Smooth muscle cell (in vitro differentiated cells): ENCODE data around the gene RFX7. TPM values are rescaled to one million over a fixed set of nuclear protein-coding genes. Genes with fewer than 3 reads are reported as not detected.
"Not testable (repeated sequence)": the region's sequence is repeated elsewhere in the genome, so short reads cannot be mapped to it uniquely, and the experiment has no call there.

Source experiments
- DNase-seq: peaks from one replicate; lab custom pipeline; 2025; ENCODE audit not compliant: unreplicated experiment; lab: John Stamatoyannopoulos, UW
- H2AFZ ChIP-seq: fragments of 200-600 bp; sonication (generic); 2 replicates; pipeline ENCODE4 v1.6.0; 2016; ENCODE audit warnings: antibody characterized with exemption, low read depth, mild to moderate bottlenecking
- H3F3A ChIP-seq: fragments of 200-600 bp; sonication (generic); 2 replicates; pipeline ENCODE4 v1.6.0; 2017; ENCODE audit warnings: antibody characterized with exemption, low read depth
- H3K27ac ChIP-seq: fragments of 200-600 bp; sonication (generic); 2 replicates; pipeline ENCODE4 v1.5.1; 2016; ENCODE audit warnings: low read depth, mild to moderate bottlenecking
- H3K27me3 ChIP-seq: fragments of 200-600 bp; sonication (generic); 2 replicates; pipeline ENCODE4 v1.6.1; 2016; ENCODE audit warnings: low read depth, mild to moderate bottlenecking
- H3K36me3 ChIP-seq: fragments of 200-600 bp; sonication (generic); 2 replicates; pipeline ENCODE4 v1.5.1; 2016; ENCODE audit warnings: low read depth
- H3K4me1 ChIP-seq: fragments of 200-600 bp; sonication (generic); 2 replicates; pipeline ENCODE4 v1.5.1; 2016; ENCODE audit warnings: low read depth
- H3K4me2 ChIP-seq: fragments of 200-600 bp; sonication (generic); 2 replicates; pipeline ENCODE4 v1.6.0; 2016; ENCODE audit warnings: mild to moderate bottlenecking
- H3K4me3 ChIP-seq: fragments of 200-600 bp; sonication (generic); 2 replicates; pipeline ENCODE4 v1.5.1; 2016; ENCODE audit warnings: mild to moderate bottlenecking
- H3K79me2 ChIP-seq: fragments of 200-600 bp; sonication (generic); 2 replicates; pipeline ENCODE4 v1.6.0; 2016; ENCODE audit warnings: low read depth, mild to moderate bottlenecking
- H3K9ac ChIP-seq: fragments of 200-600 bp; sonication (generic); 2 replicates; pipeline ENCODE4 v1.6.0; 2016; ENCODE audit warnings: low read depth
- H3K9me3 ChIP-seq: fragments of 200-600 bp; sonication (generic); replicated peaks from 2 replicates; pipeline ENCODE4 v1.5.1; 2016; ENCODE audit warnings: low read depth
- H4K20me1 ChIP-seq: fragments of 200-600 bp; sonication (generic); 2 replicates; pipeline ENCODE4 v1.6.0; 2016; ENCODE audit warnings: low read depth
- CTCF ChIP-seq: fragments of 200-600 bp; sonication (generic); IDR thresholded peaks from 2 replicates; pipeline ENCODE4 v1.5.1; 2017; ENCODE audit warnings: borderline replicate concordance, mild to moderate bottlenecking, antibody characterized with exemption; ENCODE audit not compliant: insufficient read depth, poor library complexity, severe bottlenecking
- WGBS: methylation state at CpG from one replicate; pipeline ENCODE4 v1.1.7; 2016; ENCODE audit warnings: low lambda C conversion rate; 5-methylcytosine and 5-hydroxymethylcytosine counted together
- polyA plus RNA-seq: library from polyadenylated mRNA; unstranded; fragments of >200 nt; fragmentation: Nextera tagmentation; extraction: Ambion mirVana; gene quantifications from 2 replicates; pipeline ENCODE4 v1.2.1, GENCODE V29; 2016
- total RNA-seq: library from RNA; depleted of rRNA; stranded (reverse); fragments of >200 nt; gene quantifications from 2 replicates; pipeline ENCODE4 v1.2.3, GENCODE V29; 2014

RFX7 gene
- total and polyA plus RNA-seq, 2 experiments from 2014 or later: 7.7 to 18.5 TPM

- Histone ChIP-seq H3K9me3 (no peaks in the 10 kb centered on the region), H2AFZ (no peak overlapping the region), H3K36me3 (peaks cover 3% of the 10 kb centered on the region), H3K4me1 (no peaks in the 10 kb centered on the region), H3K27me3 (no peaks in the 10 kb centered on the region), H3K4me3 (no peak overlapping the region), H3K27ac (peak overlapping the region; percentile 15), H3K9ac (no peak overlapping the region), H3F3A (no peaks in the 10 kb centered on the region), H3K79me2 (peaks cover 96% of the 10 kb centered on the region), H4K20me1 (peaks cover 69% of the 10 kb centered on the region), H3K4me2 (no peak overlapping the region)
- TF ChIP-seq CTCF: no peak
- WGBS: 86% methylated on average over 3 of the region's 3 CpGs
- DNase-seq: no peak
These were observed 86.8 kb downstream of the RFX7 start for GRCh38 chr15:56156877-56157276.

DNA sequence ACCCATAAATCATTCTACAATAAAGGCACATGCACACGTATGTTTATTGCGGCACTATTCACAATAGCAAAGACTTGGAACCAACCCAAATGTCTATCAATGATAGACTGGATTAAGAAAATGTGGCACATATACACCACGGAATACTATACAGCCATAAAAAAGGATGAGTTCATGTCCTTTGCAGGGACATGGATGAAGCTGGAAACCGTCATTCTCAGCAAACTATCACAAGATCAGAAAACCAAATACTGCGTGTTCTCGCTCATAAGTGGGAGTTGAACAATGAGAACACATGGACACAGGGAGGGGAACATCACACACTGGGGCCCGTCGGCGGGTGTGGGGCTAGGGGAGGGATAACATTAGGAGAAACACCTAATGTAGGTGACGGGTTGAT is 88.4 kb downstream of the RFX7 start:
- H3K79me2 ChIP-seq: peaks cover 96% of the 10 kb centered on the region
- peaks cover 67% of the 10 kb centered on the region for H4K20me1 ChIP-seq
- H3K27ac ChIP-seq, H2AFZ ChIP-seq, H3K27me3 ChIP-seq, DNase-seq, H3K9me3 ChIP-seq, H3K36me3 ChIP-seq, H3K4me2 ChIP-seq, H3K4me1 ChIP-seq, H3F3A ChIP-seq, H3K9ac ChIP-seq, H3K4me3 ChIP-seq: not testable (repeated sequence)
- 93% methylated on average over 10 of the region's 10 CpGs for WGBS

DNA sequence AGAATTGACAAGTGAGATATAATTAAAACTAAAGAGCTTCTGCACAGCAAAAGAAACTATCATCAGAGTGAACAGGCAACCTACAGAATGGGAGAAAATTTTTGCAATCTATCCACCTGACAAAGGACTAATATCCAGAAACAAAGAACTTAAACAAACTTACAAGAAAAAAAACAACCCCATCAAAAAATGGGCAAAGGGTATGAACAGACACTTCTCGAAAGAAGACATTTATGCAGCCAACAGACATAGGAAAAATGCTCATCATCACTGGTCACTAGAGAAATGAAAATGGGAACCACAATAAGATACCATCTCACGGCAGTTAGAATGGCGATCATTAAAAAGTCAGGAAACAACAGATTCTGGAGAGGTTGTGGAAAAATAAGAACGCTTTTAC is 88.9 kb downstream of the RFX7 start:
- H3K36me3 ChIP-seq, H3K27ac ChIP-seq, H3K4me3 ChIP-seq, DNase-seq, H3K27me3 ChIP-seq, H3K4me1 ChIP-seq, H3K9me3 ChIP-seq, H2AFZ ChIP-seq, H3K9ac ChIP-seq, H3F3A ChIP-seq, H3K4me2 ChIP-seq: not testable (repeated sequence)
- H3K79me2 ChIP-seq: peaks cover 94% of the 10 kb centered on the region
- peaks cover 69% of the 10 kb centered on the region for H4K20me1 ChIP-seq
- WGBS: 96% methylated on average over 4 of the region's 4 CpGs

DNA sequence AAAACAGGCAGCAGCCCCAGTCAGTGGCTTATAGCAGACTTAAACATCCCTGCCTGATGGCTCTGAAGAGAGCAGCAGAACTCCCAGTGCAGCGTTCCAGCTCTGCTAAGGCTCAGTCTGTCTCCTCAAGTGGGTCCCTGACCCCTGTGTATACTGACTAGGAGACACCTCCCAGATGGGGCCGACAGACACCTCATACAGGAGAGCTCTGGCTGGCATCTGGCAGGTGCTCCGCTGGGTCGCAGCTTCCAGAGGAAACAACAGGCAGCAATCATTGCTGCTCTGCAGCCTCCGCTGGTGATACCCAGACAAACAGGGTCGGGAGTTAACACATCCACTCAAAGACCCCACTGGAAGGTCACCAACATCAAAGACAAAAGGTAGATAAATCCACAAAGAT is 93.5 kb downstream of the RFX7 start:
- H3K27ac ChIP-seq: no peak overlapping the region
- WGBS: 93% methylated on average over 6 of the region's 6 CpGs
- no peak overlapping the region for H2AFZ ChIP-seq
- no peaks in the 10 kb centered on the region for H3K9me3 ChIP-seq
- no peaks in the 10 kb centered on the region for H3K27me3 ChIP-seq
- no peak overlapping the region for H3K4me2 ChIP-seq
- no peak overlapping the region for H3K4me3 ChIP-seq
- TF ChIP-seq CTCF: no peak
- H3K4me1 ChIP-seq: no peaks in the 10 kb centered on the region
- H3K79me2 ChIP-seq: peaks cover 87% of the 10 kb centered on the region
- peaks cover 3% of the 10 kb centered on the region for H3K36me3 ChIP-seq
- H4K20me1 ChIP-seq: peaks cover 62% of the 10 kb centered on the region
- DNase-seq: no peak
- H3K9ac ChIP-seq: no peak overlapping the region
- no peaks in the 10 kb centered on the region for H3F3A ChIP-seq

DNA sequence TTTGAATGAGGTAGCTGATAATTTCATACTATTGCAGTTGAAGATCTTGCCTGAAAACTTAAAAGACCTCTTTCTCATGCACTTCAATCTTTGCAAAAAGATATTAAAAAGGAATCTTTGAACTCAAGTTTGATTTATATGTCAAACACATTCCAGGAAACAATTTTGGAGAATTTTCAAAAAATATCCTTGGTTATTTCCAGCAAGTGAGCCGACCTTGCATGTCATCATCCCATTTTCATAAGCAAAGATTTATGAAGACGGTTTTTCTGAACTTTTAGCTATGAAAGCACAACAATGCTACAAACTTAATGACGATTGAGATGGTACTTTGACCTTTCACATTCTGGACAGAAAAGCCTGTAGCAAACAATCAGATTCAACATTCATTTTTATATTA is 95.6 kb downstream of the RFX7 start:
- Histone ChIP-seq H3K27me3 (no peaks in the 10 kb centered on the region), H3K4me2 (no peak overlapping the region), H3K79me2 (peaks cover 81% of the 10 kb centered on the region), H3F3A (no peaks in the 10 kb centered on the region), H3K36me3 (no peaks in the 10 kb centered on the region), H3K4me1 (no peaks in the 10 kb centered on the region), H3K27ac (no peak overlapping the region), H3K4me3 (no peak overlapping the region), H3K9me3 (no peaks in the 10 kb centered on the region), H4K20me1 (peaks cover 70% of the 10 kb centered on the region), H3K9ac (no peak overlapping the region), H2AFZ (no peak overlapping the region)
- TF ChIP-seq CTCF: no peak
- WGBS: over 99% methylated on average over 3 of the region's 3 CpGs
- no peak for DNase-seq
